ENCODE results near the gene UBE2Z.
"Not testable (repeated sequence)": the region's sequence is repeated elsewhere in the genome, so short reads cannot be mapped to it uniquely, and the experiment has no call there.

Gene UBE2Z

GRCh38 chr17:48908047-48908843, at the start of gene UBE2Z:
Gene UBE2Z (plus strand): TSS chr17:48908407. CDS start chr17:48908504, 97 bp downstream.
- peaks cover 45% of the 10 kb centered on the region for H3K79me2 ChIP-seq (ENCODE audit: control insufficient read depth, insufficient read depth, low read length, unreplicated experiment)
- peak within 1 kb of the TSS; percentile 47 for H2AFZ ChIP-seq (ENCODE audit: low read length, unreplicated experiment)
- H3K27me3 ChIP-seq (ENCODE audit: insufficient read depth, low read length) = no peaks in the 10 kb centered on the region

GRCh38 chr17:48860034-48860433, 48.2 kb upstream of the UBE2Z start:
- no peak overlapping the region for H2AFZ ChIP-seq (ENCODE audit: low read length, unreplicated experiment)
- no peak overlapping the region for H3K4me3 ChIP-seq (ENCODE audit: low read depth, low read length)
- no peak overlapping the region for H3K27ac ChIP-seq (ENCODE audit: low read depth, low read length)
- H3K4me1 ChIP-seq (ENCODE audit: control insufficient read depth, insufficient read depth, low read length, unreplicated experiment) = no peaks in the 10 kb centered on the region
- no peaks in the 10 kb centered on the region for H3K79me2 ChIP-seq (ENCODE audit: control insufficient read depth, insufficient read depth, low read length, unreplicated experiment)
- peaks cover 38% of the 10 kb centered on the region for H3K36me3 ChIP-seq (ENCODE audit: insufficient read depth, low read length)
- no peaks in the 10 kb centered on the region for H3K27me3 ChIP-seq (ENCODE audit: insufficient read depth, low read length)

More at GRCh38 chr17:48908047-48908843, at the start of gene UBE2Z:
- peak within 1 kb of the TSS; percentile 89 for H3K27ac ChIP-seq (ENCODE audit: low read depth, low read length)
- peaks cover 46% of the 10 kb centered on the region for H3K4me1 ChIP-seq (ENCODE audit: control insufficient read depth, insufficient read depth, low read length, unreplicated experiment)
- H3K4me3 ChIP-seq (ENCODE audit: low read depth, low read length) = peak within 1 kb of the TSS; percentile 90
- peaks cover 26% of the 10 kb centered on the region for H3K36me3 ChIP-seq (ENCODE audit: insufficient read depth, low read length)

DNA sequence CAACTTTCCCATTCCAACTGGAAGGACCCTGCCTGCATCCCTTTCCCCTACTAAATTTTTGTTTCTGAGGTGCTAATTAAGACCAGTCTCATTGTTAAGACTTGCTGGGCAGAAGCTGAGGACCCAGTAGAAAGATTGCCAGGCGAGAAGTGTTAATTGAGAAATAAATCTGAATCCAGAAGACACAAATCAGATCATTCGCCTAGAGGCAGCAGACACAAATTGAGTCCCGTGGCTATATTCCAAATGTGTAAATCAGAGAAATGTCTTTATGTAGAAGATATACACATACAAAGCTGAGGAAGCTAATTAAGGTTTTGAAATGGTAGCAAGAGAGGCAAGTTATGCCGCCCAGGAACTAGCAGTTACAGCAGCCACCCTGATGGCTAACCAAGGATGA, 47.8 kb upstream of the UBE2Z start:
- no peaks in the 10 kb centered on the region for H3K4me1 ChIP-seq (ENCODE audit: control insufficient read depth, insufficient read depth, low read length, unreplicated experiment)
- H2AFZ ChIP-seq (ENCODE audit: low read length, unreplicated experiment) = no peak overlapping the region
- no peak overlapping the region for H3K4me3 ChIP-seq (ENCODE audit: low read depth, low read length)
- peaks cover 38% of the 10 kb centered on the region for H3K36me3 ChIP-seq (ENCODE audit: insufficient read depth, low read length)
- H3K79me2 ChIP-seq (ENCODE audit: control insufficient read depth, insufficient read depth, low read length, unreplicated experiment) = no peaks in the 10 kb centered on the region
- no peaks in the 10 kb centered on the region for H3K27me3 ChIP-seq (ENCODE audit: insufficient read depth, low read length)
- no peak overlapping the region for H3K27ac ChIP-seq (ENCODE audit: low read depth, low read length)

DNA sequence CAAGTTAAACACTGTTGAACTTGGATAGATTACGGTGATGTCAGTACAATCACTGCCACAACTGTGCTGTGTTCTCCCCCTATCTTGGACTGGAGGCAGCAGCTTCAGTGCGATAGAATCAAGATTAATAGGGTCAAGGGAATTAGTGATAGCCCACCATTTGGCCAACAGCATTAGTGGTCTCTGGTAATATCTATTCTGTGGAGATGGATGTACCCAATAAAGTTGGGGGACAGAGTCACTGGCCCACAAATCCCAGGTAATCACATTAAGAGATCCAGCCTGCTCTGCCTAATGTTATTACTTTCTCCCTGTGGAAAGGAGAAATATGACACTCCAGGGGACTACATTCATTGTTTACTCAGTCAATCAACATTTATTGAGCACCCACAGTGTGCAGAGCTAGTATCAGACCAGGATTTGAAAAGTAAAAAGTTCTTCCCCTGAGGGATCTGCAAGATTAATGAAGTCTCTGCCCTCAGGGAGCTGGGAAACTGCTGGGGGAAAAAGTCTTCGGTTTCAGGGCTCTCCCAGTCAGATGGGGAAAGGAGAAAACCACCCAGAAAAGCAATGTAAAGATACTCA, 39.2 kb upstream of the UBE2Z start:
- no peak overlapping the region for H3K27ac ChIP-seq (ENCODE audit: low read depth, low read length)
- no peaks in the 10 kb centered on the region for H3K79me2 ChIP-seq (ENCODE audit: control insufficient read depth, insufficient read depth, low read length, unreplicated experiment)
- no peak overlapping the region for H3K4me3 ChIP-seq (ENCODE audit: low read depth, low read length)
- H3K27me3 ChIP-seq (ENCODE audit: insufficient read depth, low read length) = no peaks in the 10 kb centered on the region
- H3K36me3 ChIP-seq (ENCODE audit: insufficient read depth, low read length) = peaks cover 7% of the 10 kb centered on the region; the same call in 1 of the 2 replicates
- H2AFZ ChIP-seq (ENCODE audit: low read length, unreplicated experiment) = no peak overlapping the region
- peaks cover 5% of the 10 kb centered on the region for H3K4me1 ChIP-seq (ENCODE audit: control insufficient read depth, insufficient read depth, low read length, unreplicated experiment)

GRCh38 chr17:48869821-48870318, 38.3 kb upstream of the UBE2Z start:
- Histone ChIP-seq H3K27ac (ENCODE audit: low read depth, low read length) (no peak overlapping the region), H2AFZ (ENCODE audit: low read length, unreplicated experiment) (no peak overlapping the region), H3K79me2 (ENCODE audit: control insufficient read depth, insufficient read depth, low read length, unreplicated experiment) (no peaks in the 10 kb centered on the region), H3K4me3 (ENCODE audit: low read depth, low read length) (no peak overlapping the region), H3K4me1 (ENCODE audit: control insufficient read depth, insufficient read depth, low read length, unreplicated experiment) (peaks cover 5% of the 10 kb centered on the region), H3K36me3 (ENCODE audit: insufficient read depth, low read length) (0 out of 2 replicates have a peak, but pooled peaks cover 1% of the 10 kb centered on the region), H3K27me3 (ENCODE audit: insufficient read depth, low read length) (no peaks in the 10 kb centered on the region)

DNA sequence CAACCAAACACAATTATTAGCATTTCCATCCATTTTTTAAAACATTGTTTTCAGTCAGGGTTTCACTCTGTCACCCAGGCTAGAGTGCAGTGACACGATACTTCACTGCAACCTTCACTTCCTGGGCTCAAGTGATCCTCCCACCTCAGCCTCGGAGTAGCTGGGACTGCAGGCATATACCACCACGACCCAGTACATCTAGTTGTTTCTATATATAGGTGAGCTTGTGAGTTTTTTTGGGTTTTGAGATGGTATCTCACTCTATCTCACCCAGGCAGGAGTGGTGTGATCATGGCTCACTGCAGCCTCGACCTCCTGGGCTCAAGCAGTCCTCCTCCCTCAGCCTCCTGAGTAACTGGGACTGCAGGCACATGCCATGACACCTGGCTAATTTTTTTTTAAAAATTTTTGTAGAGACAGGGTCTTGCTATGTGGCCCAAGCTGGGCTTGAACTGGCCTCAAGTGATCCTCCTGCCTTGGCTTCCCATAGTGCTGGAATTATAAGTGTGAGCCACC, 37.1 kb upstream of the UBE2Z start:
- Histone ChIP-seq H2AFZ (ENCODE audit: low read length, unreplicated experiment) (no peak overlapping the region), H3K36me3 (ENCODE audit: insufficient read depth, low read length) (no peaks in the 10 kb centered on the region), H3K27ac (ENCODE audit: low read depth, low read length) (no peak overlapping the region), H3K27me3 (ENCODE audit: insufficient read depth, low read length) (no peaks in the 10 kb centered on the region), H3K4me3 (ENCODE audit: low read depth, low read length) (no peak overlapping the region), H3K79me2 (ENCODE audit: control insufficient read depth, insufficient read depth, low read length, unreplicated experiment) (no peaks in the 10 kb centered on the region), H3K4me1 (ENCODE audit: control insufficient read depth, insufficient read depth, low read length, unreplicated experiment) (peaks cover 5% of the 10 kb centered on the region)

DNA sequence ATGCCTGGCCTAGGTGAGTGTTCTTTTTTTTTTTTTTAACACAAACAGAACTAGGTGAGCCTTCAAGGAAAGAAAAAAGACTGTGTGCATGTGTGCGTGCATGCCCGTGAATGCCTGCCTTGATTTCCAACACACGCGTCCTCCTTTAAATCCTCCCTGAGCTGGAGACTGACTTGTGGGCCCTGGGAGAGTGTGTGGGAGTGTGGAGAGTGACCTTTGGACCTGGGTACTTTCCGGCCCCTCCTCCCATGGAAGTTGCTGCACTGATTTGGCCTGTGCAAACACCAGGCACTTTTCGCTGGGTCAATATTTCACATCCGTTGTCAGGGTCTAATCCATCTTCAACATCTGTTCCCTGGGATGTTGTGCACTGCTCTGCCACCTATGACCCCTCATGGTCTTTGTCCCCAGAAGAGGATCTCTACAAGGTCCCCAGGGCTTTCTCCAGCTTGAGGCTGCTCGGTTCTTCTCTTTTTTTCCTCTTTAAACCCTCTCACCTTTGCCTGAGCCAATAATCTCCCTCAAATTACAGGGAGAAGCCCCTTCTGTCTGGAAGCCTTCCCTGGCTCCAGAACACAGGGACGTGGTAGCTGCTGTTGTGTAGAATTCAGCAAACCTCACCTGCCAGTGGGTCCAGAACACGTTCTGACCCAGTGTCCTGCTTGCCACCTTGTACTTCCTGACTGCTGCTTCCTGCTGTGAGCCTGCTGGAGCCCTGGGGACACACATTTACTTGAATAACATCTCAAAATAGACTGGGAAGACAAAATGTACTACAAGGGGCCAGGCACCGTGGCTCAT, 36.5 kb upstream of the UBE2Z start:
- Histone ChIP-seq H2AFZ (ENCODE audit: low read length, unreplicated experiment) (no peak overlapping the region), H3K4me3 (ENCODE audit: low read depth, low read length) (no peak overlapping the region), H3K36me3 (ENCODE audit: insufficient read depth, low read length) (no peaks in the 10 kb centered on the region), H3K79me2 (ENCODE audit: control insufficient read depth, insufficient read depth, low read length, unreplicated experiment) (no peaks in the 10 kb centered on the region), H3K27ac (ENCODE audit: low read depth, low read length) (no peak overlapping the region), H3K27me3 (ENCODE audit: insufficient read depth, low read length) (no peaks in the 10 kb centered on the region), H3K4me1 (ENCODE audit: control insufficient read depth, insufficient read depth, low read length, unreplicated experiment) (peaks cover 5% of the 10 kb centered on the region)

GRCh38 chr17:48872409-48872808, 35.8 kb upstream of the UBE2Z start:
- H3K79me2 ChIP-seq (ENCODE audit: control insufficient read depth, insufficient read depth, low read length, unreplicated experiment); H3K4me3 ChIP-seq (ENCODE audit: low read depth, low read length); H3K27ac ChIP-seq (ENCODE audit: low read depth, low read length); H3K36me3 ChIP-seq (ENCODE audit: insufficient read depth, low read length); H3K4me1 ChIP-seq (ENCODE audit: control insufficient read depth, insufficient read depth, low read length, unreplicated experiment); H2AFZ ChIP-seq (ENCODE audit: low read length, unreplicated experiment); H3K27me3 ChIP-seq (ENCODE audit: insufficient read depth, low read length): not testable (repeated sequence)

GRCh38 chr17:48873209-48873608, 35.0 kb upstream of the UBE2Z start:
- Histone ChIP-seq H3K4me3 (ENCODE audit: low read depth, low read length) (no peak overlapping the region), H3K27ac (ENCODE audit: low read depth, low read length) (no peak overlapping the region), H3K27me3 (ENCODE audit: insufficient read depth, low read length) (no peaks in the 10 kb centered on the region), H3K79me2 (ENCODE audit: control insufficient read depth, insufficient read depth, low read length, unreplicated experiment) (no peaks in the 10 kb centered on the region), H3K36me3 (ENCODE audit: insufficient read depth, low read length) (no peaks in the 10 kb centered on the region), H3K4me1 (ENCODE audit: control insufficient read depth, insufficient read depth, low read length, unreplicated experiment) (peaks cover 5% of the 10 kb centered on the region), H2AFZ (ENCODE audit: low read length, unreplicated experiment) (no peak overlapping the region)

- Histone ChIP-seq H3K4me3 (ENCODE audit: low read depth, low read length) (no peak overlapping the region), H3K36me3 (ENCODE audit: insufficient read depth, low read length) (no peaks in the 10 kb centered on the region), H3K4me1 (ENCODE audit: control insufficient read depth, insufficient read depth, low read length, unreplicated experiment) (peaks cover 5% of the 10 kb centered on the region), H3K79me2 (ENCODE audit: control insufficient read depth, insufficient read depth, low read length, unreplicated experiment) (no peaks in the 10 kb centered on the region), H3K27me3 (ENCODE audit: insufficient read depth, low read length) (no peaks in the 10 kb centered on the region), H3K27ac (ENCODE audit: low read depth, low read length) (no peak overlapping the region), H2AFZ (ENCODE audit: low read length, unreplicated experiment) (no peak overlapping the region)
Measured at GRCh38 chr17:48873696-48874443, 34.3 kb upstream of the UBE2Z start.

Measured in ACC112 (cell line).